Kidney (tissue), 14 donors: ENCODE measurements around the gene COL6A3. TPM values are rescaled to one million over a fixed set of nuclear protein-coding genes. Genes with fewer than 3 reads are reported as not detected.

Experiments
- DNase-seq, 5 donors: peaks; one replicate each; pipeline ENCODE4 v3.0.0-alpha.2; 2013 to 2020
- FAIRE-seq: peaks from 2 replicates; lab custom pipeline; 2012; peaks lifted over from hg19 to GRCh38; lab: Jason Lieb, UNC
- H3K27ac ChIP-seq, 2 donors: one replicate each; pipeline ENCODE4 v1.7.0; 2013; ENCODE audit warnings: low read depth in 2 of 2, low read length in 2 of 2, inconsistent platforms in 1 of 2
- H3K27me3 ChIP-seq: one replicate; pipeline ENCODE4 v1.7.1; 2013; ENCODE audit warnings: low read length, inconsistent platforms; ENCODE audit not compliant: control insufficient read depth, insufficient read depth
- H3K36me3 ChIP-seq, 3 donors: one replicate each; pipeline versions ENCODE4 v1.7.0 to v1.7.1; 2013; ENCODE audit warnings: low read length in 3 of 3, control low read depth in 1 of 3, inconsistent platforms in 1 of 3; ENCODE audit not compliant: insufficient read depth in 3 of 3, control insufficient read depth in 2 of 3
- H3K4me1 ChIP-seq, 3 donors: one replicate each; pipeline versions ENCODE4 v1.7.0 to v1.7.1; 2013; ENCODE audit warnings: low read length in 3 of 3, inconsistent platforms in 1 of 3, low read depth in 1 of 3; ENCODE audit not compliant: control insufficient read depth in 2 of 3, insufficient read depth in 2 of 3
- H3K4me3 ChIP-seq, 3 donors: one replicate each; pipeline versions ENCODE4 v1.7.0 to v1.8.1; 2013; ENCODE audit warnings: low read length in 3 of 3, control low read depth in 1 of 3, inconsistent platforms in 1 of 3
- H3K9ac ChIP-seq, 3 donors: one replicate each; pipeline versions ENCODE4 v1.7.0 to v1.7.1; 2013; ENCODE audit warnings: low read length in 3 of 3, control low read depth in 1 of 3, inconsistent platforms in 1 of 3
- H3K9me3 ChIP-seq, 3 donors: one replicate each; pipeline versions ENCODE4 v1.7.0 to v1.7.1; 2013; ENCODE audit warnings: low read length in 3 of 3, control low read depth in 1 of 3, inconsistent platforms in 1 of 3; ENCODE audit not compliant: control insufficient read depth in 2 of 3, insufficient read depth in 1 of 3
- intact Hi-C: fragments of 100-400 bp; cut with DNase I; formaldehyde crosslinking; loops from one replicate; pipeline ENCODE4 v1.11.1; 2022
- polyA plus RNA-seq: library from polyadenylated mRNA; stranded (reverse); fragments of 350-450 nt; fragmentation: Illumina TruSeq; extraction: RNeasy Lipid Tissue Mini Kit (QIAGEN cat#74804); gene quantifications from one replicate; pipeline ENCODE4 v1.2.3, GENCODE V29; 2014; ENCODE audit warnings: low read depth, low replicate concordance; ENCODE audit not compliant: insufficient read depth
- total RNA-seq: library from RNA; stranded (reverse); fragmentation: NEBNext Ultra II Directional; extraction: Animal tissue kit (Norgen Biotek cat#: 25700); gene quantifications from one replicate; pipeline ENCODE4 v1.2.1, GENCODE V29; 2021
- TF ChIP-seq, protein P1 (sequence below): IDR thresholded peaks from 3 replicates; pipeline ENCODE4 v1.5.1; 2012; ENCODE audit warnings: mild to moderate bottlenecking, moderate library complexity, borderline replicate concordance; ENCODE audit not compliant: insufficient read depth; ENCODE audit errors: extremely low read depth
- donor health status: control.
- donor health status: control.
- donor health status: control.
- donor health status: control.
- donor health status: control.
- donor health status: DM: yes; HTN: yes; CAD: no.
- donor health status: Normal renal cell carcinoma (clear cell type).

Gene COL6A3
- total and polyA plus RNA-seq, 2 donors from 2014 or later, result 3.8 to 59.5 TPM

DNA sequence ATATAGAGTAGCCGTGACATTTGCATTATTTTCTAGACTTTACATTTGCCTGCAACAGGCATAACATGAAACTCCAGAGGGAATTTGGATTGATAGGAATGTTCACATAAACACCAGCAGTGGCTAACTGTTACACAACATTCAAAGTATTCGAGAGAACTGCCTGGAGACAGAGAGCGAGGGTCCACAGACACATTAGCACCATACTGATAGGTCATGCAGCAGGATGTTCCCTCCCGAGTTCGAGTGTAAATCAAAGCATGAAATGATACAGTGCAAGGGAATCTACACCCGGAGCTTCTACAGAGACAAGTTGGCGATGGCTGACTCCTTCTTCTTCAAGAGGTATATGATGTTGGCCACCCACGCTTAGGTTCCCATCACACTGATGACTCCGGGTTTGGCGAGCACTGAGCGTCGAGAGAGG is 89.5 kb downstream of the COL6A3 start:
- H3K9ac ChIP-seq, result no peak overlapping the region
- TF ChIP-seq, protein P1, sequence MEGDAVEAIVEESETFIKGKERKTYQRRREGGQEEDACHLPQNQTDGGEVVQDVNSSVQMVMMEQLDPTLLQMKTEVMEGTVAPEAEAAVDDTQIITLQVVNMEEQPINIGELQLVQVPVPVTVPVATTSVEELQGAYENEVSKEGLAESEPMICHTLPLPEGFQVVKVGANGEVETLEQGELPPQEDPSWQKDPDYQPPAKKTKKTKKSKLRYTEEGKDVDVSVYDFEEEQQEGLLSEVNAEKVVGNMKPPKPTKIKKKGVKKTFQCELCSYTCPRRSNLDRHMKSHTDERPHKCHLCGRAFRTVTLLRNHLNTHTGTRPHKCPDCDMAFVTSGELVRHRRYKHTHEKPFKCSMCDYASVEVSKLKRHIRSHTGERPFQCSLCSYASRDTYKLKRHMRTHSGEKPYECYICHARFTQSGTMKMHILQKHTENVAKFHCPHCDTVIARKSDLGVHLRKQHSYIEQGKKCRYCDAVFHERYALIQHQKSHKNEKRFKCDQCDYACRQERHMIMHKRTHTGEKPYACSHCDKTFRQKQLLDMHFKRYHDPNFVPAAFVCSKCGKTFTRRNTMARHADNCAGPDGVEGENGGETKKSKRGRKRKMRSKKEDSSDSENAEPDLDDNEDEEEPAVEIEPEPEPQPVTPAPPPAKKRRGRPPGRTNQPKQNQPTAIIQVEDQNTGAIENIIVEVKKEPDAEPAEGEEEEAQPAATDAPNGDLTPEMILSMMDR, result no peak
- FAIRE-seq (no peak), DNase-seq (peak in 3 of 5 donors; percentile 32 to 82 (median 64))
- intact Hi-C loops, result no loop called here
- H3K27ac ChIP-seq, result no peak overlapping the region
- H3K36me3 ChIP-seq, result no peaks in the 10 kb centered on the region
- H3K27me3 ChIP-seq, result no peaks in the 10 kb centered on the region
- no peaks in the 10 kb centered on the region for H3K9me3 ChIP-seq
- H3K4me3 ChIP-seq, result no peak overlapping the region
- H3K4me1 ChIP-seq, result peaks cover 0 to 4% (median 0%) of the 10 kb centered on the region in 3 donors

DNA sequence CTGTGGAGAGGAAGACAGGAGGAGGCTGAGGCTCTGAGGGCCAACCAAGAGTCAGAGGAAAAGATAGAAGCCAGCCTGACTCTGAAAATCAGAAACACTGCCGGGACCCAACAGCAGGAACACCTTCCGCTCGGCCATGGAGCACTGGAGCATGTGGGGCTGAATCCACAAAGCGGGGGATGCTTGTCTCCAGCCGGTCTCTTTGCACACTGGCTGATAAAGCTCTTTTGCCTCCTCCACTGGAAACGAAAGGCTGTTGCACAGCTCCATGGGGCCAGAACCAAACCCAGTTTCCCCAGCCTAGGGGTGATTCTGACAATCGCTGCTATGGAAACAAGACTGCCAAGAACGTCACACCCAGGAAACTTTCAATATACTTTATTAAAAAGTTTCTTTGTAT is 90.3 kb downstream of the COL6A3 start:
- no peak overlapping the region for H3K27ac ChIP-seq
- H3K36me3 ChIP-seq, result no peaks in the 10 kb centered on the region
- intact Hi-C loops, result no loop called here
- H3K4me1 ChIP-seq, result peaks cover 0 to 4% (median 0%) of the 10 kb centered on the region in 3 donors
- H3K9ac ChIP-seq, result no peak overlapping the region
- no peaks in the 10 kb centered on the region for H3K27me3 ChIP-seq
- FAIRE-seq (no peak), DNase-seq (no peak)
- H3K9me3 ChIP-seq, result no peaks in the 10 kb centered on the region
- no peak overlapping the region for H3K4me3 ChIP-seq
- TF ChIP-seq, protein P1, result no peak

DNA sequence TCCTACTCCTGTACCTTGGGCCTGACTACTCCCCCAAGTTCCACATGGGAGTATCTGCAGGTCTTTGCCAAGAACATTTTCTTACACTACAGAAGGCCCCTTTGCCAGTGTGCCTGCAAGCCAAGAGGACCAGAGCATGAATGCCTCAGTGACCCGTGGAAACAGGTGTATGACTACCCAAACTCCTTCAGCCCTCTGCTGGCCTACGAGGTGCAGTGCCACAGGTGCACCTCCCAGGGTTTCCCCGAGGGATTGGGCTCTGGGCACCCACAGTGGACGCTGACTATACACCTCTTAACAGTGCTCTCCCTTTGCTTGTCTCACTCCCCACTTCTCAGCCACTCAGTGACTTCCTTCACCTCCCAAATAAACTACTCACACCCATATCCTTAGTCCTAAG is 91.4 kb downstream of the COL6A3 start:
- H3K9ac ChIP-seq, result no peak overlapping the region
- no peaks in the 10 kb centered on the region for H3K9me3 ChIP-seq
- no peaks in the 10 kb centered on the region for H3K27me3 ChIP-seq
- intact Hi-C loops, result no loop called here
- no peak overlapping the region for H3K4me3 ChIP-seq
- H3K4me1 ChIP-seq, result peaks cover 0 to 4% (median 0%) of the 10 kb centered on the region in 3 donors
- no peak overlapping the region for H3K27ac ChIP-seq
- no peak for DNase-seq
- TF ChIP-seq, protein P1, result peak; percentile 52
- no peaks in the 10 kb centered on the region for H3K36me3 ChIP-seq
- no peak for FAIRE-seq

DNA sequence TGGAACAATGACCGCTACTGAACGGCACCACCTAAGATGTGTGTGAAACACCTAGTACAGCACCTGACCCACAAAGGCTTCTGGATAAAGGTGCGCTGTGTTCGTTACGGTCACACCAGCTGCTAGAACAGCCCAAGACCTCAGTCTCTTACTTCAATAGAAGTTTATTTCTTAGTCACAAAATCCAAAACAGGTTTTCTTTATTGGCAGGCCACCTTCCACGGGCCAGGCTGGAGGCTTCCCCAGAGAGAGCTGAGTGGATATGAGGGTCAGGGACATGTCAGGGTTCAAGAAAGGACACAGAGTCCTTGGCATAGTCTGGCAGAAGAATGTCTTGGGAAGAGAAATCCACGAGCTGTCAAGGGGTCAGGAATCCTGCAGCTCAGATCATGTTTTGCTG is 92.2 kb downstream of the COL6A3 start:
- intact Hi-C loops, result no loop called here
- no peak overlapping the region for H3K4me3 ChIP-seq
- H3K27ac ChIP-seq, result no peak overlapping the region
- DNase-seq (no peak), FAIRE-seq (no peak)
- no peaks in the 10 kb centered on the region for H3K9me3 ChIP-seq
- no peaks in the 10 kb centered on the region for H3K36me3 ChIP-seq
- no peak overlapping the region for H3K9ac ChIP-seq
- peaks cover 0 to 7% (median 0%) of the 10 kb centered on the region in 3 donors for H3K4me1 ChIP-seq
- TF ChIP-seq, protein P1, result no peak
- H3K27me3 ChIP-seq, result no peaks in the 10 kb centered on the region
